Thyroid gland (tissue), 4 donors: Measurements from ENCODE around the gene INHBE. TPM values are rescaled to one million over a fixed set of nuclear protein-coding genes. Genes with fewer than 3 reads are reported as not detected.

Experiments used
- DNase-seq, 2 donors: peaks; one replicate each; pipeline ENCODE4 v3.0.0-alpha.2; 2019
- H3K27ac ChIP-seq, 3 donors: fragments of 200-600 bp; sonication (generic); 1 replicate in 2 of 3; 2 replicates in 1 of 3; pipeline ENCODE4 v1.5.1; 2016 to 2019; ENCODE audit warnings: mild to moderate bottlenecking in 1 of 3, moderate library complexity in 1 of 3
- H3K27me3 ChIP-seq: fragments of 200-600 bp; sonication (generic); one replicate; pipeline ENCODE4 v1.5.1; 2019
- H3K36me3 ChIP-seq, 2 donors: fragments of 200-600 bp; sonication (generic); one replicate each; pipeline ENCODE4 v1.5.1; 2016 to 2019
- H3K4me1 ChIP-seq, 2 donors: fragments of 200-600 bp; sonication (generic); one replicate each; pipeline ENCODE4 v1.5.1; 2017 to 2019
- H3K4me3 ChIP-seq, 3 donors: fragments of 200-600 bp; sonication (generic); replicated peaks in 1 of 3; 1 replicate in 2 of 3; 2 replicates in 1 of 3; pipeline ENCODE4 v1.5.1; 2016; ENCODE audit warnings: mild to moderate bottlenecking in 1 of 3
- H3K9me3 ChIP-seq: fragments of 200-600 bp; sonication (generic); one replicate; pipeline ENCODE4 v1.5.1; 2017
- POLR2A ChIP-seq, 2 donors: fragments of 450-650 bp; IDR thresholded peaks; one replicate each; pipeline ENCODE4 v1.6.1; 2017; ENCODE audit warnings: antibody characterized with exemption in 2 of 2, mild to moderate bottlenecking in 2 of 2, moderate library complexity in 1 of 2
- WGBS, 2 donors: methylation state at CpG; one replicate each; pipeline ENCODE4 v1.1.5; 2017; 5-methylcytosine and 5-hydroxymethylcytosine counted together
- intact Hi-C: fragments of 100-400 bp; cut with DNase I; formaldehyde crosslinking; loops from one replicate; pipeline ENCODE4 v1.15.1; 2023
- total RNA-seq, 4 donors: library from RNA; depleted of rRNA; stranded (reverse); fragments of >200 nt; gene quantifications; one replicate each; pipeline ENCODE4 v1.2.3, GENCODE V29; 2016
- TF ChIP-seq, protein P1 (sequence below), 6 experiments: fragments of 200-600 bp in 3 of 6; fragments of 450-650 bp in 3 of 6; sonication (generic) in 3 of 6; IDR thresholded peaks; one replicate each; pipeline ENCODE4 v1.5.1; 2016 to 2019; ENCODE audit warnings: antibody characterized with exemption in 6 of 6, mild to moderate bottlenecking in 2 of 6, inconsistent platforms in 1 of 6, moderate library complexity in 1 of 6

Gene INHBE
- total RNA-seq, 4 donors from 2014 or later: not detected

GRCh38 chr12:57455374-57456144 lies 452 bp downstream of the INHBE start:
- intact Hi-C loops: loop anchor here (5.0 kb wide), 1 partner anchor 167 kb away; no protein-coding TSS in a partner anchor
- 43 to 58% methylated on average over 7 to 8 of the region's 10 CpGs for WGBS, 2 donors
- no peaks in the 10 kb centered on the region for H3K9me3 ChIP-seq
- DNase-seq: no peak
- no peaks in the 10 kb centered on the region for H3K27me3 ChIP-seq
- H3K27ac ChIP-seq: no peak overlapping the region
- H3K36me3 ChIP-seq: no peaks in the 10 kb centered on the region
- TF ChIP-seq, protein P1, sequence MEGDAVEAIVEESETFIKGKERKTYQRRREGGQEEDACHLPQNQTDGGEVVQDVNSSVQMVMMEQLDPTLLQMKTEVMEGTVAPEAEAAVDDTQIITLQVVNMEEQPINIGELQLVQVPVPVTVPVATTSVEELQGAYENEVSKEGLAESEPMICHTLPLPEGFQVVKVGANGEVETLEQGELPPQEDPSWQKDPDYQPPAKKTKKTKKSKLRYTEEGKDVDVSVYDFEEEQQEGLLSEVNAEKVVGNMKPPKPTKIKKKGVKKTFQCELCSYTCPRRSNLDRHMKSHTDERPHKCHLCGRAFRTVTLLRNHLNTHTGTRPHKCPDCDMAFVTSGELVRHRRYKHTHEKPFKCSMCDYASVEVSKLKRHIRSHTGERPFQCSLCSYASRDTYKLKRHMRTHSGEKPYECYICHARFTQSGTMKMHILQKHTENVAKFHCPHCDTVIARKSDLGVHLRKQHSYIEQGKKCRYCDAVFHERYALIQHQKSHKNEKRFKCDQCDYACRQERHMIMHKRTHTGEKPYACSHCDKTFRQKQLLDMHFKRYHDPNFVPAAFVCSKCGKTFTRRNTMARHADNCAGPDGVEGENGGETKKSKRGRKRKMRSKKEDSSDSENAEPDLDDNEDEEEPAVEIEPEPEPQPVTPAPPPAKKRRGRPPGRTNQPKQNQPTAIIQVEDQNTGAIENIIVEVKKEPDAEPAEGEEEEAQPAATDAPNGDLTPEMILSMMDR (IDR thresholded peaks at IDR 0.05): no peak
- no peak for TF ChIP-seq POLR2A (IDR thresholded peaks at IDR 0.05)
- H3K4me1 ChIP-seq: peaks cover 10 to 13% of the 10 kb centered on the region in 2 donors
- H3K4me3 ChIP-seq: no peak overlapping the region

- Histone ChIP-seq H3K27me3 (no peaks in the 10 kb centered on the region), H3K9me3 (no peaks in the 10 kb centered on the region), H3K27ac (no peak overlapping the region), H3K36me3 (no peaks in the 10 kb centered on the region), H3K4me1 (peaks cover 13 to 20% of the 10 kb centered on the region in 2 donors), H3K4me3 (no peak overlapping the region)
- DNase-seq: peak in 1 of 2 donors; percentile 35
- TF ChIP-seq, protein P1 (IDR thresholded peaks at IDR 0.05): peak; percentile 23 to 63 (median 42)
- TF ChIP-seq POLR2A (IDR thresholded peaks at IDR 0.05): no peak
- WGBS, 2 donors: 16 to 29% methylated on average over 8 to 9 of the region's 15 CpGs
- intact Hi-C loops: loop anchor here (5.0 kb wide), 1 partner anchor 166 kb away; no protein-coding TSS in a partner anchor
These were observed 1.1 kb downstream of the INHBE start for GRCh38 chr12:57456145-57456700.

DNA sequence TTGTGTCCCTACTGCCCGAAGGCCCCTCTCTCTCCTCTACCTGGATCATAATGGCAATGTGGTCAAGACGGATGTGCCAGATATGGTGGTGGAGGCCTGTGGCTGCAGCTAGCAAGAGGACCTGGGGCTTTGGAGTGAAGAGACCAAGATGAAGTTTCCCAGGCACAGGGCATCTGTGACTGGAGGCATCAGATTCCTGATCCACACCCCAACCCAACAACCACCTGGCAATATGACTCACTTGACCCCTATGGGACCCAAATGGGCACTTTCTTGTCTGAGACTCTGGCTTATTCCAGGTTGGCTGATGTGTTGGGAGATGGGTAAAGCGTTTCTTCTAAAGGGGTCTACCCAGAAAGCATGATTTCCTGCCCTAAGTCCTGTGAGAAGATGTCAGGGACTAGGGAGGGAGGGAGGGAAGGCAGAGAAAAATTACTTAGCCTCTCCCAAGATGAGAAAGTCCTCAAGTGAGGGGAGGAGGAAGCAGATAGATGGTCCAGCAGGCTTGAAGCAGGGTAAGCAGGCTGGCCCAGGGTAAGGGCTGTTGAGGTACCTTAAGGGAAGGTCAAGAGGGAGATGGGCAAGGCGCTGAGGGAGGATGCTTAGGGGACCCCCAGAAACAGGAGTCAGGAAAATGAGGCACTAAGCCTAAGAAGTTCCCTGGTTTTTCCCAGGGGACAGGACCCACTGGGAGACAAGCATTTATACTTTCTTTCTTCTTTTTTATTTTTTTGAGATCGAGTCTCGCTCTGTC lies 1.8 kb downstream of the INHBE start:
- Histone ChIP-seq H3K27ac (no peak overlapping the region), H3K9me3 (no peaks in the 10 kb centered on the region), H3K4me1 (peaks cover 19 to 23% of the 10 kb centered on the region in 2 donors), H3K27me3 (no peaks in the 10 kb centered on the region), H3K4me3 (no peak overlapping the region), H3K36me3 (no peaks in the 10 kb centered on the region)
- WGBS, 2 donors: 81 to 86% methylated on average over 6 of the region's 6 CpGs
- intact Hi-C loops: loop anchor here (5.0 kb wide), 1 partner anchor 165 kb away; no protein-coding TSS in a partner anchor
- DNase-seq: no peak
- TF ChIP-seq, protein P1 (IDR thresholded peaks at IDR 0.05): no peak
- TF ChIP-seq POLR2A (IDR thresholded peaks at IDR 0.05): no peak

DNA sequence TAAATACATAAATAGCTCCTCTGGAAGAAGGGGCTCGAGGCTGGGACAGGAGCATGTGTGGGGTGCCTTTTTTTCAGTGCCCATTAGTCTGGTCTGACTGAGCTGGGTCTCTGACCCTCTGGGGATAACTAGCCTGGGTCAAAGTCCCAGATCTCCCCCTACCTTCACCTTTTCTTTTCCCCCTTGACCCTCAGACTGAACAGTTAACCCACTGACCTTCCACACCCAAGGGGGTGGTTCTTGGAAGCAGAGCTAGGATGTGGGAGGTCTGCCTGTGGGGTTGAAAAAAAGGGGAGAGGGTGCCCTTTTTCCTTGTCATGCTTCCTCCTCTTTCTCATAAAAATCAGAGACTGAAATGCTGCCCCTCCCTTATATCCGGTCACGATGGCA lies 3.6 kb downstream of the INHBE start:
- TF ChIP-seq, protein P1 (IDR thresholded peaks at IDR 0.05): no peak
- TF ChIP-seq POLR2A (IDR thresholded peaks at IDR 0.05): no peak
- Histone ChIP-seq H3K9me3 (no peaks in the 10 kb centered on the region), H3K4me1 (peaks cover 21 to 23% of the 10 kb centered on the region in 2 donors), H3K27me3 (no peaks in the 10 kb centered on the region), H3K27ac (peak overlapping the region; percentile 44 to 59 (median 49)), H3K36me3 (no peaks in the 10 kb centered on the region), H3K4me3 (peak overlapping the region in 1 of 3 donors; percentile 71)
- DNase-seq: no peak
- intact Hi-C loops: loop anchor here (5.0 kb wide), 1 partner anchor 164 kb away; no protein-coding TSS in a partner anchor
- 26 to 27% methylated on average over 3 of the region's 3 CpGs for WGBS, 2 donors
